Measurements from ENCODE around the gene SMIM7.

SMIM7 gene

DNA sequence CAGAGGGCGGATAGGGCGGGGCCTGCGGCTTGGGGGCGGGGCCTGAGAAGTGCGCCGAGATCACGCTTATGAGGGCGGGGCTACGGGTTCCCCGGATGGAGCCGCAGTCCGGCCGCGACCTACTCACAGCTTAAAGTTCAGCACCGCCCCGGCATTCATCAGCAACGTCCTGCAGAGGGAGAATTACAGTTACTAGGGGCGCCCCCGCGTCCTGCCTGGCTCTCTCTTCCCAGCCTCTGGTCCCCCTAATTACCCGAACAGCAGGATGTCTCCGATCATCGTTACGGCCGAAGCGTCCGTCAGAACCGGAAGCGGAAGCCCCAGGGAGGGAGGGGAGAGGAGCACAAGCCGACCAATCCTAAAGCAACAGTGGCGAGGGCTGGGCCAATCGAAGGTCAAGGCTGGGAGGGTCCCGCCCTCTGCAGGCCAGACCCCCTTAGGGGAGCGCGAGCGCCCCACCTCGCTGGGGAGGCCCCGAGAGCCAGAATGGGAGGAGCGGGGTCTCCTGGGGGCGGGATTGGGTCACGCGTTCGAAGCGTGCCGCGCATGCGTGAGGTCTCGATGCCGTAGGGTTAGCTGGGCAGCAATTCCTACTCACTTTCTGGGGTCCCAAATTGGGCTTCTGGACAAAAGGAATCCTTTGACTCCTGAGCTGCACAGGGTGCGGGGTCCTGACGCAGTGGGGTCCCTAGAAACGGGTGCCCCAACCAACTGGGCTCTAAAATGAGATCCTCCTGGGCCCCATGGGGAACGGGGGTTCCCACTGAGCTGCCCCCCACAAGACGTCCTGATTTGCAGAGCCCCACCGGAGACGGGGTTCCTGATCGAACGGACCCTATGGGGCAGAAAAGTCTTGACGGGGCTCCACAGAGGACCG is at the start of gene SMIM7:
Gene SMIM7 (minus strand): TSS at position 313 of the 877 bp plus-strand sequence. CDS start 34 bp downstream, at position 279.
- H3K9ac ChIP-seq (ENCODE audit: insufficient read length) = peak within 1 kb of the TSS; percentile 92
- no peaks in the 10 kb centered on the region for H3K9me3 ChIP-seq (ENCODE audit: low read depth, low read length)
- TF ChIP-seq FOXP2 (optimal IDR thresholded peaks at IDR 0.05; ENCODE audit: control extremely low read depth, extremely low read length, insufficient read depth) (no peak), EZH2 (IDR thresholded peaks at IDR 0.05) (no peak), POLR2AphosphoS5 (IDR thresholded peaks at IDR 0.05; ENCODE audit: borderline replicate concordance, low read depth, low read length) (peak; percentile 90)
- H3K4me3 ChIP-seq = peak within 1 kb of the TSS; percentile 92
- peak within 1 kb of the TSS; percentile 96 for H3K27ac ChIP-seq
- peak; percentile 95 for DNase-seq (ENCODE audit: low read depth, low spot score)
- H3K36me3 ChIP-seq (ENCODE audit: insufficient read depth, low read length) = peaks cover 37% of the 10 kb centered on the region

DNA sequence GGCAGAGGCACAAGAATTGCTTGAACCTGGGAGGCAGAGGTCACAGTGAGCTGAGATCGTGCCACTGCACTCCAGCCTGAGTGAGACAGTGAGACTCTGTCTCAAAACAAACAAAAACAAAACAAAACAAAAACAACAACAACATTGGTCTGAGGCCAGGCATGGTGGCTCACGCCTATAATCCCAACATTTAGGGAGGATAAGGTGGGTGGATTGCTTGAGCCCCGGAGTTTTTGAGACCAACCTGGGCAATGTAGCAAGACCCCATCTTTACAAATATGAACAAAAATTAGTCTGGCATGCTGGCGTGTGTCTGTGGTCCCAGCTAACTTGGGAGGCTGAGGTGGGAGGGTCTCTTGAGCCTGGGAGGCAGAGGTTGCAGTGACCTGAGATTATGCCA is 43.7 kb upstream of the SMIM7 start:
- H3K9ac ChIP-seq (ENCODE audit: insufficient read length) = no peak overlapping the region

DNA sequence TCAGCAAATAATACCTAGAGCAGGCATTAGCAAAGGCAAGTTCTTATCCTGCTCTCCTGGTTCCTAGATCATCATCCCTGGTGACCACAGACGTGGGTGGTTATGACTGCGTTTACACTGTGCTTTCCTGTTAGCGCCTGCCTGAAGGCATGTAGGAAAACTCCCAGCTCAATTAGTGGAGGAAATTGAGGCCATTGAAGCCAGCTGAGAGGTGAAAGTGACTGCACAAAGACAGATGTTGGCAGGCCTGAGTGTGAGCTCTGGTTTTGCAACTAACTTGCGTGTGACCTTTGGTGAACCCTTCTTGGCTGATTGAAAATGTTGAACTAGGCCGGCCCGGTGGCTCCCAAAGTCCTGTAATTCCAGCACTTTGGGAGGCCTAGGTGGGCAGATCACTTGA is 42.2 kb upstream of the SMIM7 start:
- H3K27ac ChIP-seq = no peak overlapping the region
- peak; percentile 55 for DNase-seq (ENCODE audit: low read depth, low spot score)
- no peaks in the 10 kb centered on the region for H3K9me3 ChIP-seq (ENCODE audit: low read depth, low read length)
- no peak for TF ChIP-seq EZH2 (IDR thresholded peaks at IDR 0.05)
- TF ChIP-seq POLR2AphosphoS5 (IDR thresholded peaks at IDR 0.05; ENCODE audit: borderline replicate concordance, low read depth, low read length) = peak; percentile 47; the same call in 1 of the 2 replicates
- no peak overlapping the region for H3K4me3 ChIP-seq
- H3K36me3 ChIP-seq (ENCODE audit: insufficient read depth, low read length) = no peaks in the 10 kb centered on the region
- no peak overlapping the region for H3K9ac ChIP-seq (ENCODE audit: insufficient read length)

More for the DNA sequence above, 43.7 kb upstream of the SMIM7 start:
- TF ChIP-seq EZH2 (IDR thresholded peaks at IDR 0.05) = no peak
- no peak for TF ChIP-seq POLR2AphosphoS5 (IDR thresholded peaks at IDR 0.05; ENCODE audit: borderline replicate concordance, low read depth, low read length)
- TF ChIP-seq FOXP2 (optimal IDR thresholded peaks at IDR 0.05; ENCODE audit: control extremely low read depth, extremely low read length, insufficient read depth) = no peak
- no peak overlapping the region for H3K4me3 ChIP-seq
- H3K27ac ChIP-seq = no peak overlapping the region
- no peaks in the 10 kb centered on the region for H3K36me3 ChIP-seq (ENCODE audit: insufficient read depth, low read length)
- no peaks in the 10 kb centered on the region for H3K9me3 ChIP-seq (ENCODE audit: low read depth, low read length)
- DNase-seq (ENCODE audit: low read depth, low spot score) = no peak

DNA sequence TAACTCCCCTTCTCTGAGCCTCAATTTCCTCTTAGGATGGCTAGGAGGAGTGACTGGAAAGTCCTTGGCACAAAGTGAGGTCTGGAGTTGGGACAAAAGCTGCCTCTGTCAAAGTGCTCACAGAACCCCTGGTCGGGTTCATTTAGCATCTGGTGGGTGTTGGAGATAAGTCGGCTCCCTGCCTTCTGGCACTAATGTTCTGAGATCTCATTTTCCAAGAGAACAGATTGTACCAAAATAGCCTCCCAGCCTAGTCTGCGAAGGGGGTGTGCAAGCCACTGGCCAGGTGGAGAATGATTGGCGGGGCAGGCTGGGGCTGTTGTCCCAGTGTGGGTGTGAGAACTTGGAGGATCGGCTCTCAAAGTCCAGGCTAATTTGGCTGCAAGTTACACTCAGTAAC is 39.0 kb upstream of the SMIM7 start:
- Histone ChIP-seq H3K27ac (no peak overlapping the region), H3K36me3 (ENCODE audit: insufficient read depth, low read length) (no peaks in the 10 kb centered on the region), H3K9me3 (ENCODE audit: low read depth, low read length) (no peaks in the 10 kb centered on the region), H3K4me3 (no peak overlapping the region), H3K9ac (ENCODE audit: insufficient read length) (no peak overlapping the region)
- no peak for DNase-seq (ENCODE audit: low read depth, low spot score)
- no peak for TF ChIP-seq EZH2 (IDR thresholded peaks at IDR 0.05)
- TF ChIP-seq FOXP2 (optimal IDR thresholded peaks at IDR 0.05; ENCODE audit: control extremely low read depth, extremely low read length, insufficient read depth) = no peak
- TF ChIP-seq POLR2AphosphoS5 (IDR thresholded peaks at IDR 0.05; ENCODE audit: borderline replicate concordance, low read depth, low read length) = no peak

DNA sequence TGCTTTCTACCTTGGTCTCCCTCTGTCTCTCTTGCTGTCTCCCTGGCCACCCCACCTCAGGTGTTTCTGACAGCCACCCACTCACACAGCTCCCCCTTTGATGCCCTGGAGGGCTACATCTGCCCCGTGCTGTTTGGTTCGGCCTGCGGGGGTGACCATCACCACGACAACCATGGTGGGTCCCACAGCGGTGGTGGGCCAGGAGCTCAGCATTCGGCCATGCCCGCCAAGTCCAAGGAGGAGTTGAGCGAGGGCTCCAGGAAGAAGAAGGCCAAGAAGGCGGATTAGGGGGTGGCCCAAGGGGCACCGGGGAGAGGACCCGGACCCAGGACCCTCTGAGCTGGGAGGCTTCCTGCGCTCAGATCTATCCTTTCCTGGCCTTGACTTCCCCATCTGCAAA is 28.1 kb upstream of the SMIM7 start:
- Histone ChIP-seq H3K36me3 (ENCODE audit: insufficient read depth, low read length) (no peaks in the 10 kb centered on the region), H3K9me3 (ENCODE audit: low read depth, low read length) (no peaks in the 10 kb centered on the region), H3K27ac (no peak overlapping the region), H3K4me3 (no peak overlapping the region), H3K9ac (ENCODE audit: insufficient read length) (no peak overlapping the region)
- DNase-seq (ENCODE audit: low read depth, low spot score) = no peak
- TF ChIP-seq FOXP2 (optimal IDR thresholded peaks at IDR 0.05; ENCODE audit: control extremely low read depth, extremely low read length, insufficient read depth) = no peak
- TF ChIP-seq EZH2 (IDR thresholded peaks at IDR 0.05) = no peak
- no peak for TF ChIP-seq POLR2AphosphoS5 (IDR thresholded peaks at IDR 0.05; ENCODE audit: borderline replicate concordance, low read depth, low read length)

DNA sequence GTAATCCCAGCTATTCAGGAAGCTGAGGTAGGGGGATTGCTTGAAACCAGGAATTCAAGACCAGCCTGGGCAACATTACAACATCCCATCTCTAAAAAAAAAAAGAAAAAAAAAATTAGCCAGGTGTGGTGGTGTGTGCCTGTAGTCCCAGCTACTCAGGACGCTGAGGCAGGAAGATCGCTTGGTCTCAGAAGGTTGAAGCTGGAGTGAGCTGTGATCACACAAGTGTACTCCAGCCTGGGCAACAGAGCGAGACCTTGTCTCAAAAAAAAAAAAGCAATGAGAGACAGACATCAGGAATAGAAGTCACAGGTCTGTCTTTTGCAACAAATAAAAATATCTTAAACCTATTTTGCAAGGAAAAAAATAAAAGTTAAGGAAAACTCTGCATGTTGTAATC is 24.3 kb upstream of the SMIM7 start:
- Histone ChIP-seq H3K9ac (ENCODE audit: insufficient read length) (no peak overlapping the region), H3K36me3 (ENCODE audit: insufficient read depth, low read length) (peaks cover 10% of the 10 kb centered on the region; the same call in 1 of the 2 replicates), H3K9me3 (ENCODE audit: low read depth, low read length) (no peaks in the 10 kb centered on the region), H3K4me3 (no peak overlapping the region), H3K27ac (no peak overlapping the region)
- no peak for DNase-seq (ENCODE audit: low read depth, low spot score)
- TF ChIP-seq FOXP2 (optimal IDR thresholded peaks at IDR 0.05; ENCODE audit: control extremely low read depth, extremely low read length, insufficient read depth) (no peak), EZH2 (IDR thresholded peaks at IDR 0.05) (no peak), POLR2AphosphoS5 (IDR thresholded peaks at IDR 0.05; ENCODE audit: borderline replicate concordance, low read depth, low read length) (no peak)

DNA sequence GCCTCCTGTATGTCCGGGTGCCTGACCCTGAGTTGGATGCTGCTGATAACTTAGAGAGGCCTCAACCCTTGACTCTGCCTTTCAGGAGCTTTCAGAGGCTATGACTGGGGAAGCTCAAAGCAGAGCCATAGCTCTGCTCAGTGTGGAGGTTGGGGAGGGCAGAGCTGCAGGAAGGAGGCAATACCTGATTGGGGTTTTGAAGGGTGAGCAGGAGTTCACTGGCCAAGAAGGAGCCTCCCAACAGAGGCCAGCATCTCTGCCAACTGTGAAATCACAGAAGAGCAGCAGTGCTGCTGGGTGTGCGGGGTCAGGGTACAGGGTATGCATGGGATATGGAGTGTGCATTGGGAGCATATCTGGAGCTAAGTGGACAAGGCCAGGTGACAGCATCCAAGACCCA is 22.6 kb upstream of the SMIM7 start:
- peaks cover 10% of the 10 kb centered on the region; the same call in 1 of the 2 replicates for H3K36me3 ChIP-seq (ENCODE audit: insufficient read depth, low read length)
- no peak overlapping the region for H3K4me3 ChIP-seq
- TF ChIP-seq FOXP2 (optimal IDR thresholded peaks at IDR 0.05; ENCODE audit: control extremely low read depth, extremely low read length, insufficient read depth) (no peak), POLR2AphosphoS5 (IDR thresholded peaks at IDR 0.05; ENCODE audit: borderline replicate concordance, low read depth, low read length) (no peak), EZH2 (IDR thresholded peaks at IDR 0.05) (no peak)
- no peak overlapping the region for H3K9ac ChIP-seq (ENCODE audit: insufficient read length)
- H3K9me3 ChIP-seq (ENCODE audit: low read depth, low read length) = no peaks in the 10 kb centered on the region
- DNase-seq (ENCODE audit: low read depth, low spot score) = no peak
- H3K27ac ChIP-seq = no peak overlapping the region

DNA sequence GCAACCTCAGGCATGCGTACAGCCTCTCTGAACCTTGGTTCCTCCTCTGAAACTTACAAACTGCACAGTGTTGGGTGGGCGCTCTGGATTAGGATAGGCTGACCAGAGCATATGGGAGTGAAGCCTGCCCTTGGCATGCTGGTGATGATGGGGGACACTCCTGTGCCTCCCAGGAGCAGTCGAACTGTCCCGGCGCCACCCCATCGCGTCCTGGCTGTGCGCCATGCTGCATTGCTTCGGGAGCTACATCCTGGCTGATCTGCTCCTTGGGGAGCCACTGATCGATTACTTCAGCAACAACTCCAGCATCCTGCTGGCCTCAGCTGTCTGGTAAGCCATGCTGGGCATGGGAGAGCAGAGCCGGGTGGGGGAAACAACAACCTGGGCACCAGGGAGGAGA is 19.9 kb upstream of the SMIM7 start:
- Histone ChIP-seq H3K4me3 (no peak overlapping the region), H3K9ac (ENCODE audit: insufficient read length) (no peak overlapping the region), H3K27ac (no peak overlapping the region), H3K36me3 (ENCODE audit: insufficient read depth, low read length) (peaks cover 10% of the 10 kb centered on the region; the same call in 1 of the 2 replicates), H3K9me3 (ENCODE audit: low read depth, low read length) (no peaks in the 10 kb centered on the region)
- no peak for DNase-seq (ENCODE audit: low read depth, low spot score)
- TF ChIP-seq FOXP2 (optimal IDR thresholded peaks at IDR 0.05; ENCODE audit: control extremely low read depth, extremely low read length, insufficient read depth) (no peak), POLR2AphosphoS5 (IDR thresholded peaks at IDR 0.05; ENCODE audit: borderline replicate concordance, low read depth, low read length) (no peak), EZH2 (IDR thresholded peaks at IDR 0.05) (no peak)

All from SK-N-MC (cell line).